RWPE2 (cell line): Measurements from ENCODE around the gene COG4.
A peak's percentile ranks its signal among the peaks of the same experiment; 100 is the strongest.

Source experiments
- ATAC-seq: fragments of 200-7000 bp; cut with Tn5 transposase; 3 replicates; pipeline ENCODE4 v1.9.1; 2021; ENCODE audit warnings: low read depth
- DNase-seq: peaks from one replicate; pipeline ENCODE4 v3.0.0-alpha.2; 2020; ENCODE audit warnings: low spot score
- H3K27ac ChIP-seq: fragments of 450-650 bp; 2 replicates; pipeline ENCODE4 v1.5.1; 2017; ENCODE audit warnings: mild to moderate bottlenecking; ENCODE audit not compliant: poor library complexity, severe bottlenecking
- H3K27me3 ChIP-seq: fragments of 250-450 bp; sonication (Bioruptor Pico); 2 replicates; pipeline ENCODE4 v1.5.1; 2021; ENCODE audit warnings: mild to moderate bottlenecking, moderate library complexity; ENCODE audit not compliant: insufficient read depth, poor library complexity, severe bottlenecking
- H3K36me3 ChIP-seq: fragments of 250-450 bp; sonication (Bioruptor Pico); 2 replicates; pipeline ENCODE4 v1.5.1; 2020; ENCODE audit warnings: low read depth, mild to moderate bottlenecking, moderate library complexity
- H3K4me1 ChIP-seq: fragments of 250-450 bp; sonication (Bioruptor Pico); 2 replicates; pipeline ENCODE4 v1.5.1; 2021; ENCODE audit warnings: mild to moderate bottlenecking, moderate library complexity; ENCODE audit not compliant: insufficient read depth, poor library complexity, severe bottlenecking
- H3K4me3 ChIP-seq: fragments of 250-450 bp; sonication (Bioruptor Pico); 2 replicates; pipeline ENCODE4 v1.5.1; 2021; ENCODE audit warnings: mild to moderate bottlenecking, moderate library complexity; ENCODE audit not compliant: severe bottlenecking
- H3K9me3 ChIP-seq: fragments of 250-450 bp; sonication (Bioruptor Pico); 2 replicates; pipeline ENCODE4 v1.5.1; 2021; ENCODE audit warnings: mild to moderate bottlenecking, moderate library complexity; ENCODE audit not compliant: severe bottlenecking
- CTCF ChIP-seq: fragments of 450-650 bp; IDR thresholded peaks from one replicate; pipeline ENCODE4 v1.5.1; 2017; ENCODE audit warnings: mild to moderate bottlenecking, moderate library complexity; ENCODE audit not compliant: poor library complexity, severe bottlenecking

Gene COG4

GRCh38 chr16:70432356-70432722, 91.0 kb downstream of the COG4 start:
- Histone ChIP-seq H3K9me3 (no peaks in the 10 kb centered on the region), H3K4me1 (peaks cover 35% of the 10 kb centered on the region), H3K27ac (no peak overlapping the region), H3K36me3 (peaks cover 8% of the 10 kb centered on the region; the same call in 1 of the 2 replicates), H3K4me3 (no peak overlapping the region), H3K27me3 (no peaks in the 10 kb centered on the region)
- no peak for DNase-seq
- no peak for TF ChIP-seq CTCF
- no peak for ATAC-seq

GRCh38 chr16:70430667-70431536, 92.5 kb downstream of the COG4 start:
- no peak overlapping the region for H3K4me3 ChIP-seq
- H3K9me3 ChIP-seq: no peaks in the 10 kb centered on the region
- H3K36me3 ChIP-seq: peaks cover 8% of the 10 kb centered on the region; the same call in 1 of the 2 replicates
- H3K4me1 ChIP-seq: peaks cover 29% of the 10 kb centered on the region
- ATAC-seq: no peak
- H3K27me3 ChIP-seq: no peaks in the 10 kb centered on the region
- H3K27ac ChIP-seq: peak overlapping the region; percentile 59
- no peak for TF ChIP-seq CTCF
- no peak for DNase-seq
